MM.1S (cell line): ENCODE results near the gene SARS1.

ENCODE experiments used
- CTCF ChIP-seq: fragments of 300-600 bp; sonication (generic); IDR thresholded peaks from 2 replicates; pipeline ENCODE4 v1.5.1; 2016; ENCODE audit warnings: antibody characterized with exemption, low read length, mixed read lengths
- EZH2 ChIP-seq: fragments of 300-600 bp; sonication (generic); optimal IDR thresholded peaks from 2 replicates; pipeline ENCODE3; 2017; ENCODE audit warnings: low read depth, mild to moderate bottlenecking, antibody characterized with exemption, low read length, mixed read lengths

- TF ChIP-seq EZH2 = no peak
- no peak for TF ChIP-seq CTCF
Observed at GRCh38 chr1:109266965-109267364, 53.2 kb downstream of the SARS1 start.
